Measurements from ENCODE around the gene RPRD1B. TPM values are rescaled to one million over a fixed set of nuclear protein-coding genes. Genes with fewer than 3 reads are reported as not detected.

RPRD1B gene
- total and polyA plus RNA-seq, 2 of the 13 experiments (the other 11 are each of a cell fraction or from before 2014, with no cell fraction given), result 31.1 to 41.5 TPM

DNA sequence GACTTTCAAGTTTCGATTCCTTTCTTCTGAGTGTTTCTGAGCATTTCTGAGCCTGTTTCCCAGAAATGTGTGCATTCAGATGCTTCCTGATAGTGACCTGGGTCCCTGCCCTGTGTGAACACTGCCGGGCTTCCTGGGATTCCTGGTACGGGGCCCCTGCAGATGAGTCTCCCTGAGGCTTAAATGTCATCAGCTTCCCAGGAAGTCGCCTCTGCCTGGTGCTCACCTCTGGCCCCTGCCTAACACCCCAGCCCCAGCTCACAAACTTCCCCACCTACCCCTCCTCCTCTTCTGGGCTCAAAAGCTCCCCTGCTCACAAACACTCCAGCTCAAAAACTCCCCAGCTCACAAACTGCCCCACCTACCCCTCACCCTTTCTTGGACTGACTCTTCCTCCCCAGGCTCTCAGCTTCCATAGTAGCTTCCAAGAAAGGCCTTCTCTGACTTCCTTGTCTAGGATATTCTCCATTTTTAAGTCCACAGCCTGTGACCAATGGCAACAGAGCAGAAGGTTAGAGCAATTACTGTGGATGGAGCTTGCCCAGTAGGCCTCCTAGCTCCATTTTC, 89.6 kb downstream of the RPRD1B start (continued):
- TF ChIP-seq MIXL1 (CRISPR knock-in tag; IDR thresholded peaks at IDR 0.05), result no peak
- no peak for TF ChIP-seq SP140L (CRISPR knock-in tag; IDR thresholded peaks at IDR 0.05; ENCODE audit: borderline replicate concordance)
- TF ChIP-seq ADNP (CRISPR knock-in tag; IDR thresholded peaks at IDR 0.05), result no peak
- TF ChIP-seq ETV5 (CRISPR knock-in tag; IDR thresholded peaks at IDR 0.05; ENCODE audit: borderline replicate concordance), result peak; percentile 62; the same call in 1 of the 2 replicates
- peak; percentile 38; the same call in 1 of the 2 replicates for TF ChIP-seq DRAP1 (CRISPR knock-in tag; IDR thresholded peaks at IDR 0.05)
- TF ChIP-seq YEATS2 (CRISPR knock-in tag; IDR thresholded peaks at IDR 0.05; ENCODE audit: borderline replicate concordance), result 0 out of 2 replicates have a peak, but pooled peaks have one; percentile 37
- TF ChIP-seq ZNF205 (CRISPR knock-in tag; IDR thresholded peaks at IDR 0.05), result peak; percentile 62; the same call in 1 of the 2 replicates
- TF ChIP-seq, protein P1, sequence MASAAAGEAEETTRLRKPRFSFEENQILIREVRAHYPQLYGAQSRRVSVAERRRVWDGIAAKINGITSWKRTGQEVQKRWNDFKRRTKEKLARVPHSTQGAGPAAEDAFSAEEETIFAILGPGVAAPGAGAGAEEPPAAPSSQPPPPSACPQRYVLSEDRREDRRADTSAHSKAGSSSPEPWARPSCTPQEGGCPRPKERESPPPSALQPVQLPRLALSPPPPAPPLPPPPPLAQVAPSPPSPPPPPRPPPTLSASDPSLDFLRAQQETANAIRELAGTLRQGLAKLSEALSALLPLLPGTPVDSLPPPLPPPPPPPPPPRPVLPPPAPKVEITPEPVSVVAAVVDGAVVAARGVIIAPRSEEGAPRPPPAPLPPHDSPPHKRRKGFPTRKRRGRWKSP (CRISPR knock-in tag; IDR thresholded peaks at IDR 0.05), result peak; percentile 83; the same call in 1 of the 2 replicates
- peak; percentile 72; the same call in 1 of the 2 replicates for TF ChIP-seq NR2F6 (IDR thresholded peaks at IDR 0.05)
- peak; percentile 75 for TF ChIP-seq NR2F6 (CRISPR knock-in tag; IDR thresholded peaks at IDR 0.05)
- TF ChIP-seq, protein P2, sequence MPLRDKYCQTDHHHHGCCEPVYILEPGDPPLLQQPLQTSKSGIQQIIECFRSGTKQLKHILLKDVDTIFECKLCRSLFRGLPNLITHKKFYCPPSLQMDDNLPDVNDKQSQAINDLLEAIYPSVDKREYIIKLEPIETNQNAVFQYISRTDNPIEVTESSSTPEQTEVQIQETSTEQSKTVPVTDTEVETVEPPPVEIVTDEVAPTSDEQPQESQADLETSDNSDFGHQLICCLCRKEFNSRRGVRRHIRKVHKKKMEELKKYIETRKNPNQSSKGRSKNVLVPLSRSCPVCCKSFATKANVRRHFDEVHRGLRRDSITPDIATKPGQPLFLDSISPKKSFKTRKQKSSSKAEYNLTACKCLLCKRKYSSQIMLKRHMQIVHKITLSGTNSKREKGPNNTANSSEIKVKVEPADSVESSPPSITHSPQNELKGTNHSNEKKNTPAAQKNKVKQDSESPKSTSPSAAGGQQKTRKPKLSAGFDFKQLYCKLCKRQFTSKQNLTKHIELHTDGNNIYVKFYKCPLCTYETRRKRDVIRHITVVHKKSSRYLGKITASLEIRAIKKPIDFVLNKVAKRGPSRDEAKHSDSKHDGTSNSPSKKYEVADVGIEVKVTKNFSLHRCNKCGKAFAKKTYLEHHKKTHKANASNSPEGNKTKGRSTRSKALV (CRISPR knock-in tag; IDR thresholded peaks at IDR 0.05), result 0 out of 2 replicates have a peak, but pooled peaks have one; percentile 58
- TF ChIP-seq, protein P3, sequence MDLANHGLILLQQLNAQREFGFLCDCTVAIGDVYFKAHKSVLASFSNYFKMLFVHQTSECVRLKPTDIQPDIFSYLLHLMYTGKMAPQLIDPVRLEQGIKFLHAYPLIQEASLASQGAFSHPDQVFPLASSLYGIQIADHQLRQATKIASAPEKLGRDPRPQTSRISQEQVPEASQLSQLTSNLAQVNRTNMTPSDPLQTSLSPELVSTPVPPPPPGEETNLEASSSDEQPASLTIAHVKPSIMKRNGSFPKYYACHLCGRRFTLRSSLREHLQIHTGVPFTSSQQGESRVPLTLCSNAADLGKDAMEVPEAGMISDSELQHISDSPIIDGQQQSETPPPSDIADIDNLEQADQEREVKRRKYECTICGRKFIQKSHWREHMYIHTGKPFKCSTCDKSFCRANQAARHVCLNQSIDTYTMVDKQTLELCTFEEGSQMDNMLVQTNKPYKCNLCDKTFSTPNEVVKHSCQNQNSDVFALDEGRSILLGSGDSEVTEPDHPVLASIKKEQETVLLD (CRISPR knock-in tag; IDR thresholded peaks at IDR 0.05; ENCODE audit: low read depth), result no peak
- peak; percentile 90 for TF ChIP-seq ELF3 (CRISPR knock-in tag; IDR thresholded peaks at IDR 0.05)
- TF ChIP-seq POLR2G (IDR thresholded peaks at IDR 0.05; ENCODE audit: low read depth, low read length), result no peak
- TF ChIP-seq, protein P4, sequence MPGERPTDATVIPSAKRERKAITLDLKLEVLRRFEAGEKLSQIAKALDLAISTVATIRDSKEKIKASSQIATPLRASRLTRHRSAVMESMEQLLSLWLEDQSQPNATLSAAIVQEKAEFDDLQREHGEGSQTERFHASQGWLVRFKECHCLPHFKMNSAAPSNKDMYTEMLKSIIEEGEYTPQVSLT (CRISPR knock-in tag; IDR thresholded peaks at IDR 0.05; ENCODE audit: borderline replicate concordance, low read depth), result no peak
- TF ChIP-seq KAT8 (CRISPR knock-in tag; IDR thresholded peaks at IDR 0.05), result peak; percentile 78
- no peak for TF ChIP-seq HCFC1 (IDR thresholded peaks at IDR 0.05; ENCODE audit: low read depth, low read length)
- TF ChIP-seq HDAC2 (CRISPR knock-in tag; IDR thresholded peaks at IDR 0.05), result peak; percentile 54; the same call in 1 of the 2 replicates
- TF ChIP-seq SMAD3 (CRISPR knock-in tag; IDR thresholded peaks at IDR 0.05), result 0 out of 2 replicates have a peak, but pooled peaks have one; percentile 60
- TF ChIP-seq BHLHE40 (IDR thresholded peaks at IDR 0.05; ENCODE audit: low read length), result no peak
- no peak for TF ChIP-seq MYNN (CRISPR knock-in tag; IDR thresholded peaks at IDR 0.05; ENCODE audit: low read depth)
